GM13976 (cell line): Measurements from ENCODE around the gene ATRIP.

Experiments used
- DNase-seq: peaks from one replicate; pipeline ENCODE4 v3.0.0; 2012; ENCODE audit warnings: low spot score
- in situ Hi-C: fragments of 300-500 bp; cut with MboI; formaldehyde crosslinking; loops from one replicate; pipeline ENCODE4 v1.12.0; 2022; ENCODE audit warnings: low sequenced_read_pairs, mixed read lengths, inconsistent platforms; ENCODE audit not compliant: unreplicated experiment
- TF ChIP-seq, protein P1 (sequence below): IDR thresholded peaks from 2 replicates; pipeline ENCODE4 v1.5.1; 2012; ENCODE audit warnings: borderline replicate concordance, mild to moderate bottlenecking; ENCODE audit not compliant: insufficient read depth; ENCODE audit errors: extremely low read depth, missing control alignments, control extremely low read depth

ATRIP gene

DNA sequence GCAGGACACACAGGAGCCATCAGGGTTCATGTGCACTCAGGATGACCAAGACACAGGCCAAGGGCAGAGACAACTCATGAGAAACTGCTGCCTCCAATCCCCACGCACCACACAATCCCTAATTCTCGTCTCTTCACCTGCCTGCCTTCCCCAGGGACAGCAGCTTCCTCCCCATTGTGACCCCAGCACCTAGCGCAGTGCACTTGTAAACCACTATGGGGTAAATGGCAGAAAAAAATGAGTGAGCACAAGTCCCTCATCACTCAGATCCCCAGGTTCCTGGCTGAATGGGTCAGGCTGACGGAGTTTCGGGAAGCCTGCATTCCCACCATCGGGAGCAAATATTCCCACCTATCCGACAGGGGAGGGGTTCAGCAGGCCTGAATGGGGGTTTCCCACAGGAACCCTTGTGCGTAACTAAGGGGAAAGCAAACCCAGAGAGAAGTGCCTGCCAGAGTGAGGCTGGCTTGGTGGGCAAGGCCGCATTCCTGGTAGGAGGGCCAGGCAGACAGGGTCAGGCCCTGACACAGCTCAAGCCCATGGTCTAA is 35.4 kb upstream of the ATRIP start:
- TF ChIP-seq, protein P1, sequence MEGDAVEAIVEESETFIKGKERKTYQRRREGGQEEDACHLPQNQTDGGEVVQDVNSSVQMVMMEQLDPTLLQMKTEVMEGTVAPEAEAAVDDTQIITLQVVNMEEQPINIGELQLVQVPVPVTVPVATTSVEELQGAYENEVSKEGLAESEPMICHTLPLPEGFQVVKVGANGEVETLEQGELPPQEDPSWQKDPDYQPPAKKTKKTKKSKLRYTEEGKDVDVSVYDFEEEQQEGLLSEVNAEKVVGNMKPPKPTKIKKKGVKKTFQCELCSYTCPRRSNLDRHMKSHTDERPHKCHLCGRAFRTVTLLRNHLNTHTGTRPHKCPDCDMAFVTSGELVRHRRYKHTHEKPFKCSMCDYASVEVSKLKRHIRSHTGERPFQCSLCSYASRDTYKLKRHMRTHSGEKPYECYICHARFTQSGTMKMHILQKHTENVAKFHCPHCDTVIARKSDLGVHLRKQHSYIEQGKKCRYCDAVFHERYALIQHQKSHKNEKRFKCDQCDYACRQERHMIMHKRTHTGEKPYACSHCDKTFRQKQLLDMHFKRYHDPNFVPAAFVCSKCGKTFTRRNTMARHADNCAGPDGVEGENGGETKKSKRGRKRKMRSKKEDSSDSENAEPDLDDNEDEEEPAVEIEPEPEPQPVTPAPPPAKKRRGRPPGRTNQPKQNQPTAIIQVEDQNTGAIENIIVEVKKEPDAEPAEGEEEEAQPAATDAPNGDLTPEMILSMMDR: no peak
- no peak for DNase-seq
- in situ Hi-C loops: no loop called here

DNA sequence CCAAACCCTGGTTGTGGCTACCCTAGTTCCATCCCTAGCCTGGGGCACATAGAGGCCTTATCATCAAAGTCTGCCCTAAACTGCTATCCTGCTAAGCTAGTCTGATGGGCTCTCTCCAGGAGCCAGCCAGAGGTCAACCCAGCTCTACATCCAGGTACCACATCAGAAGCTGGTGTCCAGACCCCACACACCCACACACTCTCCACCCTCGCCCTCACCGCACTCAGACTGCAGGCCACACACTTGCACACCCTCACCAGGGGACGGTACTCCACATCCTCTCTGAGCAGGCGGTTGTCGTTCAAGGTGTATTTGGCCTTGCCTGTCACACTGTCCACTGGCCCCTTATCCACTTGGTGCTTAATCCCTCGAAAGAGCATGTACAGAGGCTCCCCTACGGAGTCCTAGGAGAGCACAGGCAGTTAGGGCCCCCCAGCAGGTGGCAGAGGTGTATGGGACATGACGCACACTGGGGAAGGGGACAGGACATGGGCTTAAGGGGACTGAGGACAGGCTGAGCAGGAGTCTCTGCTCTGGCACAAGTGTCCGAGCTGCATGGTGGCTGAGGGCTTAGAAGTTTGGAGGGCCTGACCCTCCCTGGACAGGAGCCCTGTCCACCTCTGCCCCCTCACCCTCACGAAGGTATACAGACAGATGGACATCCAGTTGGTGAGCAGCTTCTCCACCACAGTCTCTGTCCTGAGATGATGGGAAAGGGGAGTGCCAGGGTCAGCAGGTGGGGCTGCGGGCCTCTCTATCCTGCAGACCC is 34.7 kb upstream of the ATRIP start:
- TF ChIP-seq, protein P1: no peak
- DNase-seq: no peak
- in situ Hi-C loops: no loop called here

DNA sequence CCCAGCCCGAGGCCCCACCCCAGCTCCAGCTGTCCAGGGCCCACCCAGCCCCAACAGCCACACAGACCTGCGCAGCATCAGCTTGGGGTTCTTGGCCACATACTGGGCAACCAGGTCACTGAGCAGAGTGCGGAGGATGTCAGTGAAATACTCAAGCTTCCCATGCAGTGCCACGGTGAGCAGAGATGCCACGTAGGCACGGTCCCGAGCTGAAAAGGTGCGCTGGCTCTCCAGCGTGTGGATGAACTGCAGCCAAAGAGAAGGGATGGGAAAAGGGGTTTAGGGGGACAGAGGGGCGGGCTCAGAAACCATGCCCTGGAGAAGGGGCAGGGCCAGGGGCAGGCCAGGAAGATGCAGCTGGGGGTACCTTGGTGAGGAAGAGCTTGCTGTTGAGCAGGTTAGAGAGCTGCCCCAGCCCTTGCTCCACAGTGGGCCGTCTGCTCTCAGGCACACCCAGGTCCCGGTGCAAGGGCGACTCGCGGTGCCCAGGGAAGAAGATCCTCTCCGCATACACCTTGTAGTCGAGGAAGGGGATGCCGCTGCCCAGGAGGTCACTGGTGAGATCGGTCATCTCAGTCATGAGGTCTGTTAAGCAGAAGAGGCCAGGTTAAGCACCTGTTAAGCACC is 34.0 kb upstream of the ATRIP start:
- no peak for DNase-seq
- in situ Hi-C loops: no loop called here
- TF ChIP-seq, protein P1: no peak

DNA sequence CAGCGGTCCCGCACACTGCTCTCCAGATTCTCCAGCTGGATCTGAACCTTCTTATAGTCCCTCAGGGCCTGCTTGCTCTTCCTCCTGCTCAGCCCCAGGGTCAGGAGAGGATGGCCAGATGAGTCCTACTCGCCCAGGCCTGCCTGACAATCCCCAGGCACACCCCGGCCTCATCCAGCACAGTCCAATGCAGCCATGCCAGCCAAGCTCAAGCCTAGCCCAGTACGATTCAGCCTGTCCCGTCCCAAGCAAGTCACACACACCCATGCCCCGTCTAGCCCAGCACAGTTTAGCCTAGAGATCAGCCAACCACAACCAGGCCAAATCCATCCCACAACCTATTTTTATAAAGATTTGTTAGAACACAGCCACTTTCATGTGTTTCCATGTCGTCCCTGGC is 33.5 kb upstream of the ATRIP start:
- in situ Hi-C loops: no loop called here
- TF ChIP-seq, protein P1: no peak
- no peak for DNase-seq

DNA sequence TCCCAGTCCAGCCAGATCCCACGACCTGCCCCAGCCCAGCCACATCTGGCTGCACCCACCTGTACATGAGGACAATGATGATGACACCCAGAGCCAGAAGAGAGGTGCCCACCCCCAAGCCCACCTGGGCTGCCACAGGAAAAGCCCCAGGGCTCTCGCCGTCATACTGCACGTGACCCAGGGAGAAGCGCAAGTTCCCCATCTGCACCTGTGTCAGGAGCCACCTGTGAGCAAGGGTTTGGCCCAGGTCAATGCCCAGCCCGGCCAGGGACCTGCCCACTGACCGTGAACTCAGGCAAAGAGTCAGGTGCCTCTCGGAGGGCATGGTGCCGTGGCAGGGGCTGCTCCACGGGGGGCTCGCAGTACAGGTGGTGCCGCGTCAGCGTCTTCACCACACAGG is 32.9 kb upstream of the ATRIP start:
- in situ Hi-C loops: no loop called here
- DNase-seq: no peak
- TF ChIP-seq, protein P1: no peak

DNA sequence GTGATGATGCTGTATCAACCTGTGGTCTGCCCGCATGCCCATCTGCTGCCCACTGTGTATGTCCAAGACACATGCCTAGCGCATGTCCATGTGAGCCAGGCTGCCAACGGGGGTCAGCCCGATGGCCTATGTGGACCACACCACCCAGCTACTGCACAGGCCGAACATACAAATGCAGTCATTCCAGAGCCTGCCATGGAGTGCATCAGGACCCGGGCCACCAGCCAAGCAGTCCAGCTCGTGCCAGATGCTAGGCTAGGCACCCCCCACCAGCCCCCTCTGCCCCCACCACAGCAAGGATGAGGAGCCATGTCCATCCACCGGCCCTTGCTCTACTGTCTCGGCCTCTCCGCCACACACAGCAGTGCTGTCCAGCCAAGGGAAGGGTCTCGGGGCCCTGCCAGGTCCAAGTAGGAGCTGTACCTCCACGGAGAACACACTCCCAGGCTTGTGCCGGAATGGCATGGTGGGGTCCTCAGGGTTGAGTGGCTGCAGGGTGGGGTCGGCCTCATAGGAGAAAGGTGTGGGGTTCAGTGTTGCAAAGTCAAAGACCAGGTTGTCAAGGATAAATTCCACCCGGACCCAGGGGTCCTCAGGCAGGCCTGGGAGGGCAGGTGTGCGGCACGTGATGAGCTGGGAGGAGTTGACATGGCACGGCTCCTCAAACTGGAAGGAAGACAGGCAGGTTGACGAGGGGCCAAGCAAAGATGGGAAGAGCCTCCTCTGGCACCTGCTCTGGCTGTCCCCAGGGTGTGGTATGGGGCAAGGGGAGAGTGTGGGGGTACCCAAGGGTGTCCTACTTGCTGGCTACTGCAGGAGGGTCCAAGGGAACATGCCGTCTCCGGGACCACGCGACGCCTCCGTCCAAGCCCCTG is 31.9 kb upstream of the ATRIP start:
- TF ChIP-seq, protein P1: no peak
- DNase-seq: no peak
- in situ Hi-C loops: no loop called here
